HL-60 (cell line): ENCODE data around the gene RIPOR2.

Experiments
- DNase-seq, 2 experiments: peaks; one replicate each; pipeline ENCODE4 v3.0.0-alpha.2; 2010 to 2020; ENCODE audit warnings: low read depth in 1 of 2, low spot score in 1 of 2
- H3K27ac ChIP-seq: fragments of 250-450 bp; sonication (Bioruptor Pico); replicated peaks from 2 replicates; pipeline ENCODE4 v1.5.1; 2020; ENCODE audit warnings: mild to moderate bottlenecking, moderate library complexity
- H3K27me3 ChIP-seq: fragments of 250-450 bp; sonication (Bioruptor Pico); 2 replicates; pipeline ENCODE4 v1.5.1; 2021; ENCODE audit warnings: mild to moderate bottlenecking, moderate library complexity; ENCODE audit not compliant: insufficient read depth, poor library complexity, severe bottlenecking
- H3K4me3 ChIP-seq: replicated peaks from 2 replicates; pipeline ENCODE4 v1.5.1; 2011; ENCODE audit warnings: mild to moderate bottlenecking, control low read depth, low read length; ENCODE audit not compliant: insufficient read depth
- CTCF ChIP-seq: IDR thresholded peaks from one replicate; pipeline ENCODE4 v1.5.1; 2011; ENCODE audit warnings: low read length, control low read depth, inconsistent platforms; ENCODE audit not compliant: insufficient read depth
- GABPA ChIP-seq: IDR thresholded peaks from 2 replicates; pipeline ENCODE4 v1.6.1; 2012; ENCODE audit warnings: low read depth
- POLR2AphosphoS5 ChIP-seq: IDR thresholded peaks from 2 replicates; pipeline ENCODE4 v1.6.1; 2012; ENCODE audit warnings: low read depth
- REST ChIP-seq: IDR thresholded peaks from 2 replicates; pipeline ENCODE4 v1.6.1; 2012; ENCODE audit warnings: low read depth; ENCODE audit not compliant: insufficient replicate concordance
- SPI1 ChIP-seq: IDR thresholded peaks from 2 replicates; pipeline ENCODE4 v1.6.1; 2012; ENCODE audit warnings: low read depth, mild to moderate bottlenecking, borderline replicate concordance

The RIPOR2 gene

GRCh38 chr6:24780206-24780605 is 155.6 kb downstream of the RIPOR2 start:
- TF ChIP-seq POLR2AphosphoS5 (no peak), CTCF (no peak), GABPA (no peak), SPI1 (no peak), REST (no peak)
- H3K4me3 ChIP-seq: no peak overlapping the region
- no peaks in the 10 kb centered on the region for H3K27me3 ChIP-seq
- no peak overlapping the region for H3K27ac ChIP-seq
- no peak for DNase-seq

GRCh38 chr6:24779416-24780016 is 156.2 kb downstream of the RIPOR2 start:
- H3K4me3 ChIP-seq: no peak overlapping the region
- DNase-seq: no peak

More at GRCh38 chr6:24779416-24780016, 156.2 kb downstream of the RIPOR2 start:
- Histone ChIP-seq H3K27ac (no peak overlapping the region), H3K27me3 (no peaks in the 10 kb centered on the region)
- TF ChIP-seq POLR2AphosphoS5: no peak
- no peak for TF ChIP-seq CTCF
- no peak for TF ChIP-seq SPI1
- TF ChIP-seq REST: no peak
- TF ChIP-seq GABPA: no peak
